Ishikawa (cell line): ENCODE results near the gene PHLDB2.

Experiments used
- RAD21 ChIP-seq: IDR thresholded peaks from 2 replicates; pipeline ENCODE4 v1.6.1; 2012; ENCODE audit warnings: low read depth
- REST ChIP-seq: IDR thresholded peaks from 2 replicates; pipeline ENCODE4 v1.6.1; 2012; ENCODE audit warnings: low read depth, mild to moderate bottlenecking
- TEAD4 ChIP-seq: IDR thresholded peaks from 2 replicates; pipeline ENCODE4 v1.6.1; 2012
- ZBTB7A ChIP-seq: IDR thresholded peaks from 2 replicates; pipeline ENCODE4 v1.6.1; 2012; ENCODE audit warnings: low read depth

GRCh38 chr3:111979434-111980038 is 120.5 kb downstream of the PHLDB2 start:
- TF ChIP-seq ZBTB7A (no peak), REST (no peak), TEAD4 (no peak), RAD21 (no peak)
